ENCODE results near the gene INPP4A. TPM values are rescaled to one million over a fixed set of nuclear protein-coding genes. Genes with fewer than 3 reads are reported as not detected.

INPP4A gene
- total RNA-seq, 1 experiment from 2014 or later: 23.4 TPM

- ATAC-seq: no peak
- TF ChIP-seq EZH2 (IDR thresholded peaks at IDR 0.05; ENCODE audit: low read length, unreplicated experiment): no peak
- TF ChIP-seq EZH2phosphoT487 (IDR thresholded peaks at IDR 0.05; ENCODE audit: borderline replicate concordance, low read length): no peak
- no peak for TF ChIP-seq CTCF (conservative IDR thresholded peaks at IDR 0.05; ENCODE audit: low read depth, low read length)
- H4K20me1 ChIP-seq (ENCODE audit: low read length): no peaks in the 10 kb centered on the region
- H3K9me3 ChIP-seq (ENCODE audit: low read length): no peaks in the 10 kb centered on the region
- peaks cover 69% of the 10 kb centered on the region for H3K79me2 ChIP-seq (ENCODE audit: low read length)
- H3K36me3 ChIP-seq (ENCODE audit: low read depth, low read length): no peaks in the 10 kb centered on the region
- H3K9ac ChIP-seq (ENCODE audit: low read length): no peak overlapping the region
- H3K27ac ChIP-seq (ENCODE audit: low read length): no peak overlapping the region
- POLR2A ChIA-PET (ENCODE audit: unreplicated experiment): no interaction called here
- peak; percentile 29 for DNase-seq
- no peaks in the 10 kb centered on the region for H3K27me3 ChIP-seq (ENCODE audit: low read length)
- no peaks in the 10 kb centered on the region for H3K9me2 ChIP-seq (replicated peaks; ENCODE audit: low read length)
- no peak overlapping the region for H3K4me2 ChIP-seq (ENCODE audit: low read length)
- intact Hi-C loops (cut with micrococcal nuclease): no loop called here
- CTCF ChIA-PET: no interaction called here
- H3K4me3 ChIP-seq (ENCODE audit: low read length): no peak overlapping the region
- H3F3A ChIP-seq (ENCODE audit: low read length, unreplicated experiment): no peaks in the 10 kb centered on the region
- H2AFZ ChIP-seq (ENCODE audit: low read length): no peak overlapping the region
- H3K4me1 ChIP-seq (ENCODE audit: insufficient read depth, low read length): peaks cover 13% of the 10 kb centered on the region; the same call in 1 of the 2 replicates
- no TSS peak for BruUV-seq (replicated peaks)
Observed at GRCh38 chr2:98468621-98469236, 24.1 kb downstream of the INPP4A start.

GRCh38 chr2:98469862-98470544, 25.3 kb downstream of the INPP4A start:
- CTCF ChIA-PET: no interaction called here
- BruUV-seq (replicated peaks): no TSS peak

More at GRCh38 chr2:98469862-98470544, 25.3 kb downstream of the INPP4A start:
- no peak overlapping the region for H3K4me3 ChIP-seq (ENCODE audit: low read length)
- no peaks in the 10 kb centered on the region for H3K9me2 ChIP-seq (replicated peaks; ENCODE audit: low read length)
- H3K27ac ChIP-seq (ENCODE audit: low read length): no peak overlapping the region
- H2AFZ ChIP-seq (ENCODE audit: low read length): no peak overlapping the region
- ATAC-seq (no peak), DNase-seq (no peak)
- H3F3A ChIP-seq (ENCODE audit: low read length, unreplicated experiment): no peaks in the 10 kb centered on the region
- peaks cover 69% of the 10 kb centered on the region for H3K79me2 ChIP-seq (ENCODE audit: low read length)
- no peak overlapping the region for H3K4me2 ChIP-seq (ENCODE audit: low read length)
- H3K9ac ChIP-seq (ENCODE audit: low read length): no peak overlapping the region
- no peaks in the 10 kb centered on the region for H4K20me1 ChIP-seq (ENCODE audit: low read length)
- intact Hi-C loops (cut with micrococcal nuclease): no loop called here
- no peaks in the 10 kb centered on the region for H3K36me3 ChIP-seq (ENCODE audit: low read depth, low read length)
- H3K27me3 ChIP-seq (ENCODE audit: low read length): no peaks in the 10 kb centered on the region
- peaks cover 13% of the 10 kb centered on the region; the same call in 1 of the 2 replicates for H3K4me1 ChIP-seq (ENCODE audit: insufficient read depth, low read length)
- H3K9me3 ChIP-seq (ENCODE audit: low read length): no peaks in the 10 kb centered on the region
- POLR2A ChIA-PET (ENCODE audit: unreplicated experiment): no interaction called here
- TF ChIP-seq EZH2 (IDR thresholded peaks at IDR 0.05; ENCODE audit: low read length, unreplicated experiment) (no peak), EZH2phosphoT487 (IDR thresholded peaks at IDR 0.05; ENCODE audit: borderline replicate concordance, low read length) (no peak), CTCF (conservative IDR thresholded peaks at IDR 0.05; ENCODE audit: low read depth, low read length) (no peak)

All from PC-3 (cell line).